Trophoblast cell (in vitro differentiated cells and primary cell): Measurements from ENCODE around the gene FTL.

Experiments
- DNase-seq, 2 donors: peaks; one replicate each; pipeline ENCODE4 v3.0.0-alpha.2; 2016
- H2AFZ ChIP-seq: 2 replicates; pipeline ENCODE4 v1.6.1; 2013; ENCODE audit warnings: low read length, moderate library complexity, mild to moderate bottlenecking; ENCODE audit not compliant: insufficient read depth, poor library complexity
- H2AK5ac ChIP-seq: 2 replicates; pipeline ENCODE4 v1.6.1; 2013; ENCODE audit warnings: mild to moderate bottlenecking, low read length
- H2BK120ac ChIP-seq: 2 replicates; pipeline ENCODE4 v1.6.1; 2013; ENCODE audit warnings: low read length, mild to moderate bottlenecking, moderate library complexity; ENCODE audit not compliant: insufficient read depth, poor library complexity
- H2BK12ac ChIP-seq: 2 replicates; pipeline ENCODE4 v1.6.1; 2013; ENCODE audit warnings: mild to moderate bottlenecking, low read length, moderate library complexity
- H2BK5ac ChIP-seq: 2 replicates; pipeline ENCODE4 v1.6.1; 2013; ENCODE audit warnings: low read length, low read depth, moderate library complexity, mild to moderate bottlenecking; ENCODE audit not compliant: poor library complexity
- H3K14ac ChIP-seq: 2 replicates; pipeline ENCODE4 v1.6.1; 2013; ENCODE audit warnings: mild to moderate bottlenecking, low read length
- H3K18ac ChIP-seq: 2 replicates; pipeline ENCODE4 v1.6.1; 2013; ENCODE audit warnings: mild to moderate bottlenecking, low read length
- H3K23ac ChIP-seq: 2 replicates; pipeline ENCODE4 v1.6.1; 2013; ENCODE audit warnings: low read length
- H3K27ac ChIP-seq: 2 replicates; pipeline ENCODE4 v1.5.1; 2013; ENCODE audit warnings: low read depth, mild to moderate bottlenecking, inconsistent platforms, low read length, moderate library complexity
- H3K27me3 ChIP-seq: 2 replicates; pipeline ENCODE4 v1.6.1; 2013; ENCODE audit warnings: inconsistent platforms, mild to moderate bottlenecking, low read length, moderate library complexity; ENCODE audit not compliant: insufficient read depth
- H3K36me3 ChIP-seq, 2 experiments: 1 replicate in 1 of 2; 2 replicates in 1 of 2; pipeline ENCODE4 v1.6.1; 2013; ENCODE audit warnings: low read length in 2 of 2, mild to moderate bottlenecking in 2 of 2, moderate library complexity in 1 of 2; ENCODE audit not compliant: insufficient read depth in 2 of 2, control insufficient read depth in 1 of 2
- H3K4ac ChIP-seq: 2 replicates; pipeline ENCODE4 v1.6.1; 2013; ENCODE audit warnings: low read depth, mild to moderate bottlenecking, low read length, moderate library complexity
- H3K4me1 ChIP-seq, 2 experiments: 1 replicate in 1 of 2; 2 replicates in 1 of 2; pipeline ENCODE4 v1.6.1; 2013; ENCODE audit warnings: low read length in 2 of 2, mild to moderate bottlenecking in 2 of 2, moderate library complexity in 1 of 2; ENCODE audit not compliant: insufficient read depth in 2 of 2, control insufficient read depth in 1 of 2
- H3K4me2 ChIP-seq: 2 replicates; pipeline ENCODE4 v1.6.1; 2013; ENCODE audit warnings: inconsistent platforms, mild to moderate bottlenecking, low read length, moderate library complexity
- H3K4me3 ChIP-seq: 2 replicates; pipeline ENCODE4 v1.5.1; 2013; ENCODE audit warnings: mild to moderate bottlenecking, low read depth, low read length, inconsistent platforms
- H3K79me1 ChIP-seq: one replicate; pipeline ENCODE4 v1.6.1; 2013; ENCODE audit warnings: low read length
- H3K79me2 ChIP-seq: 2 replicates; pipeline ENCODE4 v1.6.1; 2013; ENCODE audit warnings: low read length, mild to moderate bottlenecking; ENCODE audit not compliant: control insufficient read depth, insufficient read depth, poor library complexity
- H3K9ac ChIP-seq: 2 replicates; pipeline ENCODE4 v1.6.1; 2013; ENCODE audit warnings: mild to moderate bottlenecking, low read length
- H3K9me3 ChIP-seq: 2 replicates; pipeline ENCODE4 v1.6.1; 2013; ENCODE audit warnings: low read depth, mild to moderate bottlenecking, control low read depth, inconsistent platforms, low read length; ENCODE audit not compliant: insufficient read depth
- H4K12ac ChIP-seq: 2 replicates; pipeline ENCODE4 v1.6.1; 2013; ENCODE audit warnings: low read depth, mild to moderate bottlenecking, low read length, moderate library complexity
- H4K8ac ChIP-seq: 2 replicates; pipeline ENCODE4 v1.6.1; 2013; ENCODE audit warnings: low read depth, mild to moderate bottlenecking, low read length, moderate library complexity
- H4K91ac ChIP-seq: one replicate; pipeline ENCODE4 v1.6.1; 2013; ENCODE audit warnings: low read depth, mild to moderate bottlenecking, low read length, moderate library complexity
- WGBS: extraction: QIAGEN DNeasy Blood & Tissue Kit; methylation state at CpG from one replicate; pipeline ENCODE4 v1.1.7; 2013; ENCODE audit warnings: missing lambda C conversion rate; ENCODE audit not compliant: insufficient read length, insufficient coverage; ENCODE audit errors: extremely low coverage; 5-methylcytosine and 5-hydroxymethylcytosine counted together

FTL gene

DNA sequence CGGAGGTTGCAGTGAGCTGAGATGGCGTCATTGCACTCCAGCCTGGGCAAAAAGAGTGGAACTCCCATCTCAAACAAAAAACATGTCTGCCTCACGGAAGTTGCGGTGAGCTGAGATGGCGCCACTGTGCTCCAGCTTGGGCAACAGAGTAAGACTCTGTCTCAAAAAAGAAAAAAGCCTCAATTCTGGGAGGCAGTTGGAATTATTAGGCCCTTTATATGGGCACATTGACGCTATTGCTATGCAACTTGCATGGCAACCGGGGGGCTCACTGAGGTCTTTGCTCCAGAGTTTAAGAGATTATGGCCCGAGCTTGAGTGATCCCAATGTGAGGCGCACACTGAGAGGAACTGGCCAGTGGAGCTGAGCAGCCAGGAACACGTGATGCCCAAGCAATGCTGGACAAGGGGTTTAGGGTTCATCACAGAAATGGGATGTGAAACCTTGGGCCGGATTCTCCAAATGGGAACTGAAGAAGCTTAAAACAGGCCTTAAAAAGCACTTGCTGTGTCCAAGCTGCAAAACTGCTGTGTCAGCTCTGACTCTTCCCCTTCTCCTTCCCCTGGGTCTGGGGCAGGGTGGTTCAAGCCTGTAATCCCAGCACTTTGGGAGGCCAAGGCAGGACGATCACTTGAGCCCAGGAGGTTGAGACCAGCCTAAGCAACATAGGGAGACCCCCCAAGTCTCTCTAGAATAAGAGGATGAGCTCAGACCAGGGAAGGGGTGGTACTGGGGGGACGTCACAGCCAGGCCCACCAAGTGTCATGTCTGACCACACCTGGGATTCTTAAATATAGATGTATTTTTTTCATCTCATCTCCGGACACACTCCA, 2.5 kb downstream of the FTL start:
- Histone ChIP-seq H3K14ac (no peak overlapping the region), H2AK5ac (no peak overlapping the region), H3K9me3 (no peaks in the 10 kb centered on the region), H4K8ac (no peak overlapping the region), H2BK120ac (no peak overlapping the region), H3K4me2 (no peak overlapping the region), H2AFZ (no peak overlapping the region), H3K9ac (no peak overlapping the region), H3K79me1 (peaks cover 25% of the 10 kb centered on the region), H4K91ac (no peak overlapping the region), H3K18ac (no peak overlapping the region), H3K27ac (no peak overlapping the region), H3K4ac (no peak overlapping the region), H3K4me1 (peaks cover 17 to 20% of the 10 kb centered on the region in 2 experiments), H3K36me3 (peaks cover 37 to 38% of the 10 kb centered on the region in 2 experiments), H3K23ac (no peak overlapping the region), H3K27me3 (no peaks in the 10 kb centered on the region), H3K79me2 (peaks cover 15% of the 10 kb centered on the region), H3K4me3 (no peak overlapping the region), H2BK12ac (no peak overlapping the region), H4K12ac (no peak overlapping the region), H2BK5ac (no peak overlapping the region)
- no CpG with 5 or more reads among the region's 14 CpGs for WGBS
- peak; percentile 44 to 62 for DNase-seq

DNA sequence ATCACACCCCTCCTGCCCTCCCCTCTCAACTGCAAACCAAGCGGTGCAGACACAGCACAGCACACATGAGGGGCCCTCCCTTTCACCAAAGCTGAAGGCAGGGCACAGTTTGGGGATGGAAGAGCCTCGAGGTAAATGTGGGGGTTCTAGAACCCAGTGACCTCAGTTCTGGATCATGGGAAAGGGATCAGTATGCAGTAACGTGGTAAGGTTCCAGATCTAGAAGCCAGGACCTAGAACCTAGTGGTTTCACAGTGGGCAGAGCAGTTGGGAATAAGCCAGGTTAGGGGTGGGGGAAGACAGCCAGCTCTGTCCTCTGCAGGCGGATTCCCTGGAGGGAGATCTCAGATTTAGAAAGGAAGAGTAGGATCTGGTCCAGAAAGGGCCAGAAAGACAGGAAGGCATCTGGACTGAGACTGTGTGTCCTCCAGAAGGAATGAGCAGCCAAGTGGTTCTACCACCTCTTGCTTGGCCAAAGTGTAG, 3.1 kb downstream of the FTL start:
- no CpG with 5 or more reads among the region's 4 CpGs for WGBS
- H3K4me3 ChIP-seq: no peak overlapping the region

GRCh38 chr19:48968813-48969218, 3.7 kb downstream of the FTL start:
- peaks cover 44 to 45% of the 10 kb centered on the region in 2 experiments for H3K36me3 ChIP-seq
- H2BK120ac ChIP-seq: no peak overlapping the region
- no peaks in the 10 kb centered on the region for H3K27me3 ChIP-seq
- WGBS: no CpG with 5 or more reads among the region's 15 CpGs
- H3K4me1 ChIP-seq: peaks cover 10 to 12% of the 10 kb centered on the region in 2 experiments
- H4K91ac ChIP-seq: no peak overlapping the region
- no peak overlapping the region for H3K27ac ChIP-seq
- H2BK12ac ChIP-seq: no peak overlapping the region
- no peak overlapping the region for H3K4ac ChIP-seq
- no peak overlapping the region for H3K14ac ChIP-seq
- H3K9ac ChIP-seq: no peak overlapping the region
- H3K79me1 ChIP-seq: peaks cover 16% of the 10 kb centered on the region
- no peak overlapping the region for H2AK5ac ChIP-seq
- no peak overlapping the region for H3K4me2 ChIP-seq
- DNase-seq: no peak
- peaks cover 10% of the 10 kb centered on the region for H3K79me2 ChIP-seq
- H3K4me3 ChIP-seq: no peak overlapping the region
- H3K9me3 ChIP-seq: no peaks in the 10 kb centered on the region
- no peak overlapping the region for H2AFZ ChIP-seq
- H4K8ac ChIP-seq: no peak overlapping the region
- H4K12ac ChIP-seq: no peak overlapping the region
- H3K23ac ChIP-seq: no peak overlapping the region
- H2BK5ac ChIP-seq: no peak overlapping the region
- no peak overlapping the region for H3K18ac ChIP-seq

More for the DNA sequence above, 3.1 kb downstream of the FTL start:
- Histone ChIP-seq H3K18ac (no peak overlapping the region), H2AK5ac (no peak overlapping the region), H2BK120ac (no peak overlapping the region), H3K9me3 (no peaks in the 10 kb centered on the region), H3K36me3 (peaks cover 40 to 43% of the 10 kb centered on the region in 2 experiments), H3K23ac (no peak overlapping the region), H2AFZ (no peak overlapping the region), H4K12ac (no peak overlapping the region), H4K8ac (no peak overlapping the region), H3K4me2 (no peak overlapping the region), H3K14ac (no peak overlapping the region), H3K79me1 (peaks cover 21% of the 10 kb centered on the region), H3K4ac (no peak overlapping the region), H2BK5ac (no peak overlapping the region), H3K79me2 (peaks cover 14% of the 10 kb centered on the region), H4K91ac (no peak overlapping the region), H3K4me1 (peaks cover 14 to 17% of the 10 kb centered on the region in 2 experiments), H3K9ac (no peak overlapping the region), H3K27ac (no peak overlapping the region), H3K27me3 (no peaks in the 10 kb centered on the region), H2BK12ac (no peak overlapping the region)
- DNase-seq: peak in 1 of 2 donors; percentile 23

GRCh38 chr19:48969276-48970138, 4.4 kb downstream of the FTL start:
- no peak overlapping the region for H3K23ac ChIP-seq
- peaks cover 7% of the 10 kb centered on the region for H3K79me2 ChIP-seq
- no peak overlapping the region for H2AFZ ChIP-seq
- no peak overlapping the region for H3K9ac ChIP-seq
- no peak overlapping the region for H4K91ac ChIP-seq
- no peak overlapping the region for H3K4me3 ChIP-seq
- no peak for DNase-seq
- H3K27ac ChIP-seq: no peak overlapping the region
- WGBS: no CpG with 5 or more reads among the region's 45 CpGs
- no peak overlapping the region for H3K4ac ChIP-seq
- no peak overlapping the region for H2BK5ac ChIP-seq
- H3K36me3 ChIP-seq: peaks cover 51 to 52% of the 10 kb centered on the region in 2 experiments
- no peak overlapping the region for H3K18ac ChIP-seq
- H3K14ac ChIP-seq: no peak overlapping the region
- no peak overlapping the region for H3K4me2 ChIP-seq
- H4K12ac ChIP-seq: no peak overlapping the region
- no peak overlapping the region for H2AK5ac ChIP-seq
- peaks cover 3 to 5% of the 10 kb centered on the region in 2 experiments for H3K4me1 ChIP-seq
- no peaks in the 10 kb centered on the region for H3K27me3 ChIP-seq
- H2BK12ac ChIP-seq: no peak overlapping the region
- no peak overlapping the region for H4K8ac ChIP-seq
- peaks cover 9% of the 10 kb centered on the region for H3K79me1 ChIP-seq
- H2BK120ac ChIP-seq: no peak overlapping the region
- no peaks in the 10 kb centered on the region for H3K9me3 ChIP-seq
